ENCODE results near the gene MYO10. TPM values are rescaled to one million over a fixed set of nuclear protein-coding genes. Genes with fewer than 3 reads are reported as not detected.

MYO10 gene
- total RNA-seq, 1 experiment from 2014 or later: 202 TPM

- no peaks in the 10 kb centered on the region for H3K36me3 ChIP-seq (ENCODE audit: insufficient read depth, low read length, poor library complexity, severe bottlenecking)
- no peaks in the 10 kb centered on the region for H3K9me3 ChIP-seq (ENCODE audit: low read depth, low read length, poor library complexity, severe bottlenecking)
- intact Hi-C loops (cut with micrococcal nuclease; ENCODE audit: unreplicated experiment): no loop called here
- BruUV-seq (replicated peaks): no TSS peak
- POLR2A ChIA-PET (ENCODE audit: low non-redundant PET): interaction anchor here (1.0 kb wide), 1 partner anchor 10 kb away, joined by 3 read pairs; no protein-coding TSS in a partner anchor
- H3K27ac ChIP-seq (ENCODE audit: low read depth, low read length, poor library complexity, severe bottlenecking): no peak overlapping the region
- CTCF ChIA-PET: no interaction called here
- no peaks in the 10 kb centered on the region for H3K4me1 ChIP-seq (ENCODE audit: insufficient read depth, low read length, poor library complexity, severe bottlenecking)
- DNase-seq (ENCODE audit: low spot score): no peak
- H3K27me3 ChIP-seq (replicated peaks; ENCODE audit: insufficient read depth, low read depth, low read length, poor library complexity): no peaks in the 10 kb centered on the region
- TF ChIP-seq CTCF (conservative IDR thresholded peaks at IDR 0.05; ENCODE audit: low read depth, low read length): no peak
- TF ChIP-seq EZH2 (IDR thresholded peaks at IDR 0.05; ENCODE audit: borderline replicate concordance, low read depth, low read length, poor library complexity, severe bottlenecking): no peak
- H3K4me3 ChIP-seq (ENCODE audit: low read depth, low read length, poor library complexity, severe bottlenecking): no peak overlapping the region
Measured at GRCh38 chr5:16644301-16644889, 291.7 kb downstream of the MYO10 start.

GRCh38 chr5:16642867-16643266, 293.2 kb downstream of the MYO10 start:
- no peaks in the 10 kb centered on the region for H3K9me3 ChIP-seq (ENCODE audit: low read depth, low read length, poor library complexity, severe bottlenecking)
- intact Hi-C loops (cut with micrococcal nuclease; ENCODE audit: unreplicated experiment): no loop called here
- H3K4me1 ChIP-seq (ENCODE audit: insufficient read depth, low read length, poor library complexity, severe bottlenecking): no peaks in the 10 kb centered on the region
- TF ChIP-seq EZH2 (IDR thresholded peaks at IDR 0.05; ENCODE audit: borderline replicate concordance, low read depth, low read length, poor library complexity, severe bottlenecking) (no peak), CTCF (conservative IDR thresholded peaks at IDR 0.05; ENCODE audit: low read depth, low read length) (no peak)
- no peak overlapping the region for H3K27ac ChIP-seq (ENCODE audit: low read depth, low read length, poor library complexity, severe bottlenecking)
- CTCF ChIA-PET: no interaction called here
- DNase-seq (ENCODE audit: low spot score): no peak
- POLR2A ChIA-PET (ENCODE audit: low non-redundant PET): no interaction called here
- H3K27me3 ChIP-seq (replicated peaks; ENCODE audit: insufficient read depth, low read depth, low read length, poor library complexity): no peaks in the 10 kb centered on the region
- BruUV-seq (replicated peaks): no TSS peak
- H3K4me3 ChIP-seq (ENCODE audit: low read depth, low read length, poor library complexity, severe bottlenecking): no peak overlapping the region
- H3K36me3 ChIP-seq (ENCODE audit: insufficient read depth, low read length, poor library complexity, severe bottlenecking): no peaks in the 10 kb centered on the region

- H3K4me1 ChIP-seq (ENCODE audit: insufficient read depth, low read length, poor library complexity, severe bottlenecking): no peaks in the 10 kb centered on the region
- DNase-seq (ENCODE audit: low spot score): no peak
- no peak for TF ChIP-seq EZH2 (IDR thresholded peaks at IDR 0.05; ENCODE audit: borderline replicate concordance, low read depth, low read length, poor library complexity, severe bottlenecking)
- H3K36me3 ChIP-seq (ENCODE audit: insufficient read depth, low read length, poor library complexity, severe bottlenecking): no peaks in the 10 kb centered on the region
- no peak overlapping the region for H3K4me3 ChIP-seq (ENCODE audit: low read depth, low read length, poor library complexity, severe bottlenecking)
- intact Hi-C loops (cut with micrococcal nuclease; ENCODE audit: unreplicated experiment): no loop called here
- no TSS peak for BruUV-seq (replicated peaks)
- no peak overlapping the region for H3K27ac ChIP-seq (ENCODE audit: low read depth, low read length, poor library complexity, severe bottlenecking)
- POLR2A ChIA-PET (ENCODE audit: low non-redundant PET): no interaction called here
- H3K9me3 ChIP-seq (ENCODE audit: low read depth, low read length, poor library complexity, severe bottlenecking): no peaks in the 10 kb centered on the region
- CTCF ChIA-PET: no interaction called here
- H3K27me3 ChIP-seq (replicated peaks; ENCODE audit: insufficient read depth, low read depth, low read length, poor library complexity): no peaks in the 10 kb centered on the region
Measured at GRCh38 chr5:16639206-16639605, 296.9 kb downstream of the MYO10 start.

- Histone ChIP-seq H3K9me3 (ENCODE audit: low read depth, low read length, poor library complexity, severe bottlenecking) (no peaks in the 10 kb centered on the region), H3K27me3 (replicated peaks; ENCODE audit: insufficient read depth, low read depth, low read length, poor library complexity) (no peaks in the 10 kb centered on the region), H3K27ac (ENCODE audit: low read depth, low read length, poor library complexity, severe bottlenecking) (no peak overlapping the region), H3K36me3 (ENCODE audit: insufficient read depth, low read length, poor library complexity, severe bottlenecking) (no peaks in the 10 kb centered on the region), H3K4me1 (ENCODE audit: insufficient read depth, low read length, poor library complexity, severe bottlenecking) (no peaks in the 10 kb centered on the region), H3K4me3 (ENCODE audit: low read depth, low read length, poor library complexity, severe bottlenecking) (no peak overlapping the region)
- intact Hi-C loops (cut with micrococcal nuclease; ENCODE audit: unreplicated experiment): no loop called here
- ChIA-PET CTCF (no interaction called here), POLR2A (ENCODE audit: low non-redundant PET) (interaction anchor here (0.6 kb wide), 1 partner anchor 35 kb away, joined by 4 read pairs; no protein-coding TSS in a partner anchor)
- no peak for TF ChIP-seq CTCF (conservative IDR thresholded peaks at IDR 0.05; ENCODE audit: low read depth, low read length)
- no peak for TF ChIP-seq EZH2 (IDR thresholded peaks at IDR 0.05; ENCODE audit: borderline replicate concordance, low read depth, low read length, poor library complexity, severe bottlenecking)
- no TSS peak for BruUV-seq (replicated peaks)
- DNase-seq (ENCODE audit: low spot score): no peak
Measured at GRCh38 chr5:16628376-16628775, 307.7 kb downstream of the MYO10 start.

All from A673 (cell line).